Hepatocyte (in vitro differentiated cells): Measurements from ENCODE around the gene SH3TC1. TPM values are rescaled to one million over a fixed set of nuclear protein-coding genes. Genes with fewer than 3 reads are reported as not detected.

Experiments
- DNase-seq: peaks from one replicate; pipeline ENCODE4 v3.0.0-alpha.2; 2016; ENCODE audit warnings: low spot score
- H2AFZ ChIP-seq: fragments of 200-600 bp; sonication (generic); 2 replicates; pipeline ENCODE4 v1.6.0; 2016; ENCODE audit warnings: antibody characterized with exemption, mild to moderate bottlenecking
- H3K27ac ChIP-seq: fragments of 200-600 bp; sonication (generic); 2 replicates; pipeline ENCODE4 v1.5.1; 2016; ENCODE audit warnings: mild to moderate bottlenecking
- H3K27me3 ChIP-seq: fragments of 200-600 bp; sonication (generic); 2 replicates; pipeline ENCODE4 v1.6.1; 2016
- H3K36me3 ChIP-seq: fragments of 200-600 bp; sonication (generic); replicated peaks from 2 replicates; pipeline ENCODE4 v1.5.1; 2016; ENCODE audit warnings: low read depth; ENCODE audit not compliant: insufficient read depth
- H3K4me1 ChIP-seq: fragments of 200-600 bp; sonication (generic); 2 replicates; pipeline ENCODE4 v1.5.1; 2016; ENCODE audit warnings: mild to moderate bottlenecking, moderate library complexity; ENCODE audit not compliant: insufficient read depth
- H3K4me2 ChIP-seq: fragments of 200-600 bp; sonication (generic); 2 replicates; pipeline ENCODE4 v1.6.0; 2016
- H3K4me3 ChIP-seq: fragments of 200-600 bp; sonication (generic); 2 replicates; pipeline ENCODE4 v1.5.1; 2016; ENCODE audit warnings: mild to moderate bottlenecking
- H3K79me2 ChIP-seq: fragments of 200-600 bp; sonication (generic); 2 replicates; pipeline ENCODE4 v1.6.0; 2017; ENCODE audit warnings: mild to moderate bottlenecking
- H3K9me2 ChIP-seq: fragments of 200-600 bp; sonication (generic); replicated peaks from 2 replicates; pipeline ENCODE4 v1.6.0; 2017; ENCODE audit warnings: mild to moderate bottlenecking; ENCODE audit not compliant: insufficient read depth
- H3K9me3 ChIP-seq: fragments of 200-600 bp; sonication (generic); 2 replicates; pipeline ENCODE4 v1.5.1; 2016; ENCODE audit warnings: low read depth, mild to moderate bottlenecking
- H4K20me1 ChIP-seq: fragments of 200-600 bp; sonication (generic); 2 replicates; pipeline ENCODE4 v1.6.0; 2016; ENCODE audit warnings: mild to moderate bottlenecking; ENCODE audit not compliant: insufficient read depth, poor library complexity, severe bottlenecking
- EZH2 ChIP-seq: fragments of 200-600 bp; sonication (generic); IDR thresholded peaks from 2 replicates; pipeline ENCODE4 v1.6.1; 2016; ENCODE audit warnings: antibody characterized with exemption, mild to moderate bottlenecking, borderline replicate concordance
- EZH2phosphoT487 ChIP-seq: fragments of 200-600 bp; sonication (generic); IDR thresholded peaks from one replicate; pipeline ENCODE4 v1.6.1; 2018; ENCODE audit warnings: antibody characterized with exemption, mild to moderate bottlenecking, low read depth, moderate library complexity; ENCODE audit not compliant: unreplicated experiment, severe bottlenecking
- WGBS: methylation state at CpG from one replicate; pipeline ENCODE4 v1.1.6; 2016; ENCODE audit warnings: low lambda C conversion rate; ENCODE audit errors: missing lambda C conversion rate; 5-methylcytosine and 5-hydroxymethylcytosine counted together
- polyA plus RNA-seq: library from polyadenylated mRNA; unstranded; fragments of >200 nt; fragmentation: Nextera tagmentation; extraction: Ambion mirVana; gene quantifications from 2 replicates; pipeline ENCODE4 v1.2.1, GENCODE V29; 2016
- total RNA-seq: library from RNA; depleted of rRNA; stranded (reverse); fragments of >200 nt; gene quantifications from 2 replicates; pipeline ENCODE4 v1.2.3, GENCODE V29; 2014
- TF ChIP-seq, protein P1 (sequence below): fragments of 200-600 bp; sonication (generic); IDR thresholded peaks from 2 replicates; pipeline ENCODE4 v1.5.1; 2016; ENCODE audit warnings: antibody characterized with exemption, mild to moderate bottlenecking; ENCODE audit not compliant: poor library complexity

SH3TC1 gene
- total and polyA plus RNA-seq, 2 experiments from 2014 or later, result 30.3 to 35.4 TPM

DNA sequence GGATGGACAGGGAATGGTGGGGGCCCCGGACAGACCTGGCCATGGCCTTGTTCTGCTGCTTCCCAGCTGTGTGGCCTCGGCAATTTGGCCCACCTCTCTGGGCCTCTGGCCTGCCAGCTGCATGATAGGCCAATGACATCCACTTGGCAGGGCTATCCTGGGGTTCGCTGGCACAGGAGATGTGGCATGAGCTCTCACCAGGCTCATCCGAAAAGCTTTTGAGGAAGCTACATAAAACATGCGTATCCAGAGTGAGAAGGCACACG, 18.1 kb downstream of the SH3TC1 start:
- no peaks in the 10 kb centered on the region for H3K9me2 ChIP-seq
- H3K27ac ChIP-seq, result no peak overlapping the region
- no peaks in the 10 kb centered on the region for H4K20me1 ChIP-seq
- H3K4me2 ChIP-seq, result no peak overlapping the region
- TF ChIP-seq, protein P1, sequence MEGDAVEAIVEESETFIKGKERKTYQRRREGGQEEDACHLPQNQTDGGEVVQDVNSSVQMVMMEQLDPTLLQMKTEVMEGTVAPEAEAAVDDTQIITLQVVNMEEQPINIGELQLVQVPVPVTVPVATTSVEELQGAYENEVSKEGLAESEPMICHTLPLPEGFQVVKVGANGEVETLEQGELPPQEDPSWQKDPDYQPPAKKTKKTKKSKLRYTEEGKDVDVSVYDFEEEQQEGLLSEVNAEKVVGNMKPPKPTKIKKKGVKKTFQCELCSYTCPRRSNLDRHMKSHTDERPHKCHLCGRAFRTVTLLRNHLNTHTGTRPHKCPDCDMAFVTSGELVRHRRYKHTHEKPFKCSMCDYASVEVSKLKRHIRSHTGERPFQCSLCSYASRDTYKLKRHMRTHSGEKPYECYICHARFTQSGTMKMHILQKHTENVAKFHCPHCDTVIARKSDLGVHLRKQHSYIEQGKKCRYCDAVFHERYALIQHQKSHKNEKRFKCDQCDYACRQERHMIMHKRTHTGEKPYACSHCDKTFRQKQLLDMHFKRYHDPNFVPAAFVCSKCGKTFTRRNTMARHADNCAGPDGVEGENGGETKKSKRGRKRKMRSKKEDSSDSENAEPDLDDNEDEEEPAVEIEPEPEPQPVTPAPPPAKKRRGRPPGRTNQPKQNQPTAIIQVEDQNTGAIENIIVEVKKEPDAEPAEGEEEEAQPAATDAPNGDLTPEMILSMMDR, result no peak
- no peak for TF ChIP-seq EZH2
- no peak overlapping the region for H3K4me3 ChIP-seq
- 86% methylated on average over 6 of the region's 6 CpGs for WGBS
- no peaks in the 10 kb centered on the region for H3K36me3 ChIP-seq
- H3K9me3 ChIP-seq, result no peaks in the 10 kb centered on the region
- no peaks in the 10 kb centered on the region for H3K27me3 ChIP-seq
- DNase-seq, result no peak
- H2AFZ ChIP-seq, result no peak overlapping the region
- no peaks in the 10 kb centered on the region for H3K4me1 ChIP-seq
- no peaks in the 10 kb centered on the region for H3K79me2 ChIP-seq

DNA sequence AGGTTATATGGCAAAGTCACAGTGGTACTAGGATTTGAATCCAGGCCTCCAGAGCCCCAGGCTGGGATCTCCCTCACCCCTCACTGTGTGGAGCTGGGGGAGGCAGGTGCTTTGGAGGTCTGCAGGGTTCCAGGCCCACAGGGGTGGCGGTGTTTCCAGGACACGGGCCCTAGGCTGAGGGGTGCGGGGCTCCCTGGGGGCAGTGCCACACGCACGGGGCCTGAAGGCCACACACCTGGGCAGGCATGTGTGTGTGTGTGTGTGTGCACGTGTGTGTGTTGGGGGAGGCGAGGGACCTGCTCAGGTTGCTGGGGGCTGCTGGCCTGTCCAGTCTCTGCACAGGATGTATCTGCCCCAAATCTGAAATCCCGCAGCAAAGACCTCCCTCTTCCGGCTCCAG, 18.8 kb downstream of the SH3TC1 start:
- no peak for TF ChIP-seq EZH2
- no peak for TF ChIP-seq EZH2phosphoT487
- TF ChIP-seq, protein P1, result no peak
- H3K27ac ChIP-seq, result no peak overlapping the region
- WGBS, result 77% methylated on average over 9 of the region's 9 CpGs
- H4K20me1 ChIP-seq, result no peaks in the 10 kb centered on the region
- H3K36me3 ChIP-seq, result no peaks in the 10 kb centered on the region
- H3K9me2 ChIP-seq, result no peaks in the 10 kb centered on the region
- no peak for DNase-seq
- H3K4me2 ChIP-seq, result no peak overlapping the region
- no peak overlapping the region for H2AFZ ChIP-seq
- no peaks in the 10 kb centered on the region for H3K27me3 ChIP-seq
- H3K9me3 ChIP-seq, result no peaks in the 10 kb centered on the region
- H3K79me2 ChIP-seq, result no peaks in the 10 kb centered on the region
- H3K4me3 ChIP-seq, result no peak overlapping the region
- H3K4me1 ChIP-seq, result no peaks in the 10 kb centered on the region

DNA sequence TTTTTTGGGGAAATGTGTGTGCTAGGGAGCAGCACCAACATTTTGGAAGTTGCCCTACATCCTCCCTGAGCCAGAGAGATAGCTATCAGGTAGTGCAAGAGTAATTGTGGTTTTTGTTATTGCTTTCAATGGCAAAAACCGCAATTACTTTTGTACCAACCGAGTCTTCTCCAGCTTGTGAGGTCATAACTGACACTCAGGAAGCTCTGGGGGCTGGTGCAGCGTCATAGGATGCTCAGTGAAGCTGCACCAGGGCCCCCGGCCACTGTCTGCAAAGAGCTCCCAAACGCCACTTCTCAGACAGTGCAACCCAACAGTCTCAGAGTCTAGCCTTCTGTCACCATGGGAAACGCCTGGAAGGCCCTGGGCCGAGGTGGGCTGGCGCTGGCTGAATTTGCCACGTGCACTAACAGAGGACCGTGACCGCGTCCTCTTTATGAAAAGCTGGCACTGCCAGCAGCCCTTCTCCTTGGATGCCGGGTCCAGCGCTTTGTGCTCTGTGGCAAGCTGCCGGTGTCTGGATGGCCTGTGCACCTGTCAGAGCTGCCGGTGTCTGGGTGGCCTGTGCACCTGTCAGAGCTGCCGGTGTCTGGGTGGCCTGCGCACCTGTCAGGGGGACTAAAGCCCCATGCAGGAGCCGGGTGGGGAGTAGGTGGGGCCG, 19.4 kb downstream of the SH3TC1 start:
- Histone ChIP-seq H3K27me3 (no peaks in the 10 kb centered on the region), H3K4me1 (no peaks in the 10 kb centered on the region), H3K4me3 (no peak overlapping the region), H4K20me1 (no peaks in the 10 kb centered on the region), H3K9me2 (no peaks in the 10 kb centered on the region), H3K36me3 (no peaks in the 10 kb centered on the region), H3K9me3 (no peaks in the 10 kb centered on the region), H3K4me2 (no peak overlapping the region), H2AFZ (no peak overlapping the region), H3K27ac (no peak overlapping the region), H3K79me2 (no peaks in the 10 kb centered on the region)
- DNase-seq, result no peak
- 92% methylated on average over 18 of the region's 20 CpGs for WGBS
- TF ChIP-seq, protein P1, result no peak
- TF ChIP-seq EZH2phosphoT487 (no peak), EZH2 (no peak)

DNA sequence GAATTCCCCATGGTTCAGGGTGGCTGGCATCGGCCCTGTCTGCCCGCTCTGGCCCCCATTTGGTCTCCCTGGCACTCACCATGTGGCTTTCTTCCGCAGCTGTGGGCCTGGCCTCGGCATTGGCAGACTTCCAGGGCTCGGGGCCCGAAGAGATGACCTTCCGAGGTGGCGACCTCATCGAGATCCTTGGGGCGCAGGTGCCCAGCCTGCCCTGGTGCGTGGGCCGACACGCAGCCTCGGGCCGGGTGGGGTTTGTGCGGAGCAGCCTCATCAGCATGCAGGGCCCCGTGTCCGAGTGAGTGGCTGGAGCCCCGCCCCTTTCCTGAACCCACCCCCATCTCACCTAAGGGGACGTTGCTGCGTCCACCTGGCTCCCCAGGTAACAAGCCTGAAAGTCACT, 20.1 kb downstream of the SH3TC1 start:
- no peak overlapping the region for H3K4me2 ChIP-seq
- no peaks in the 10 kb centered on the region for H3K4me1 ChIP-seq
- H3K27me3 ChIP-seq, result no peaks in the 10 kb centered on the region
- DNase-seq, result no peak
- H2AFZ ChIP-seq, result no peak overlapping the region
- no peak overlapping the region for H3K4me3 ChIP-seq
- TF ChIP-seq, protein P1, result no peak
- TF ChIP-seq EZH2phosphoT487, result no peak
- TF ChIP-seq EZH2, result no peak
- H3K27ac ChIP-seq, result no peak overlapping the region
- WGBS, result 85% methylated on average over 21 of the region's 21 CpGs
- H3K9me2 ChIP-seq, result no peaks in the 10 kb centered on the region
- no peaks in the 10 kb centered on the region for H4K20me1 ChIP-seq
- H3K9me3 ChIP-seq, result no peaks in the 10 kb centered on the region
- H3K79me2 ChIP-seq, result no peaks in the 10 kb centered on the region
- no peaks in the 10 kb centered on the region for H3K36me3 ChIP-seq
